ENCODE data around the gene DDX52. TPM values are rescaled to one million over a fixed set of nuclear protein-coding genes. Genes with fewer than 3 reads are reported as not detected.
"Not testable (repeated sequence)": the region's sequence is repeated elsewhere in the genome, so short reads cannot be mapped to it uniquely, and the experiment has no call there.

DDX52 gene
- 77.2 and 79.4 TPM in 2 replicates for total RNA-seq
- long read RNA-seq, full-length matches to known transcripts = 156 of 455 reads
- long read RNA-seq, partial matches to known transcripts = 239 of 455 reads
- long read RNA-seq, other reads (novel, unspliced or antisense) = 60 of 455 reads

GRCh38 chr17:37643118-37643766 is at the start of gene DDX52:
Gene DDX52 (minus strand): TSS chr17:37643446. CDS start chr17:37643420, 26 bp downstream.
- DNase-seq (ENCODE audit: low spot score, unreplicated experiment) = peak; percentile 76
- H3K4me3 Mint-ChIP-seq (ENCODE audit: low read depth) = peak within 1 kb of the TSS; percentile 90
- peaks cover 23% of the 10 kb centered on the region for H3K4me1 Mint-ChIP-seq (ENCODE audit: low read depth)
- H3K9me3 Mint-ChIP-seq (ENCODE audit: low read depth) = no peaks in the 10 kb centered on the region
- peaks cover 3% of the 10 kb centered on the region for H3K27me3 Mint-ChIP-seq
- peak within 1 kb of the TSS; percentile 94 for H3K27ac Mint-ChIP-seq
- H3K36me3 Mint-ChIP-seq (ENCODE audit: insufficient read depth) = peaks cover 15% of the 10 kb centered on the region
- TF ChIP-seq, protein P1, sequence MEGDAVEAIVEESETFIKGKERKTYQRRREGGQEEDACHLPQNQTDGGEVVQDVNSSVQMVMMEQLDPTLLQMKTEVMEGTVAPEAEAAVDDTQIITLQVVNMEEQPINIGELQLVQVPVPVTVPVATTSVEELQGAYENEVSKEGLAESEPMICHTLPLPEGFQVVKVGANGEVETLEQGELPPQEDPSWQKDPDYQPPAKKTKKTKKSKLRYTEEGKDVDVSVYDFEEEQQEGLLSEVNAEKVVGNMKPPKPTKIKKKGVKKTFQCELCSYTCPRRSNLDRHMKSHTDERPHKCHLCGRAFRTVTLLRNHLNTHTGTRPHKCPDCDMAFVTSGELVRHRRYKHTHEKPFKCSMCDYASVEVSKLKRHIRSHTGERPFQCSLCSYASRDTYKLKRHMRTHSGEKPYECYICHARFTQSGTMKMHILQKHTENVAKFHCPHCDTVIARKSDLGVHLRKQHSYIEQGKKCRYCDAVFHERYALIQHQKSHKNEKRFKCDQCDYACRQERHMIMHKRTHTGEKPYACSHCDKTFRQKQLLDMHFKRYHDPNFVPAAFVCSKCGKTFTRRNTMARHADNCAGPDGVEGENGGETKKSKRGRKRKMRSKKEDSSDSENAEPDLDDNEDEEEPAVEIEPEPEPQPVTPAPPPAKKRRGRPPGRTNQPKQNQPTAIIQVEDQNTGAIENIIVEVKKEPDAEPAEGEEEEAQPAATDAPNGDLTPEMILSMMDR (IDR thresholded peaks at IDR 0.05; ENCODE audit: unreplicated experiment) = no peak

- TF ChIP-seq, protein P1 (IDR thresholded peaks at IDR 0.05; ENCODE audit: unreplicated experiment) = no peak
- Mint-ChIP-seq H3K36me3 (ENCODE audit: insufficient read depth) (peaks cover 51% of the 10 kb centered on the region), H3K27me3 (no peaks in the 10 kb centered on the region), H3K27ac (peak overlapping the region; percentile 25), H3K4me3 (ENCODE audit: low read depth) (no peak overlapping the region), H3K9me3 (ENCODE audit: low read depth) (peaks cover 3% of the 10 kb centered on the region), H3K4me1 (ENCODE audit: low read depth) (peaks cover 47% of the 10 kb centered on the region)
- no peak for DNase-seq (ENCODE audit: low spot score, unreplicated experiment)
Observed at GRCh38 chr17:37691807-37692206, 48.6 kb upstream of the DDX52 start.

DNA sequence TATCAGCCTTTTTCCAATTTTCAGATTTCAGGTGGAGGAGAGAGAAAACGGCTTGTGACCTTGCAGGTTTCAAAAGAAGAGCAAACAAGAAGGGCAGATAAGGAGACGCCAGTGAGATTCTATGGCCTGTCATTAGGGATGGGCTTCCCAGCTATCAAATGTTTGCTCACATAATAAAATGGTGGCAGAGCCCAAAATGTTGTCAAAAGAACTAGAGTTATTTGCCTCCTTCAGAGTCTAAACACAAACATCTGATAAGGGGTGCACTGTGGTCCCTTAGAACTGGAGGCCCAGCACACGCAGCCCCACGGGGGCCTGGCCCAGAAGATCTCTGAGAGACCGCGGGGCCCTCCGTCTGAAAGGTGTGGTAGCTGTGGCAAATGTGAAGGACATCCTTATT is 46.1 kb upstream of the DDX52 start:
- Mint-ChIP-seq H3K27ac (peak overlapping the region; percentile 50), H3K4me1 (ENCODE audit: low read depth) (peaks cover 54% of the 10 kb centered on the region), H3K36me3 (ENCODE audit: insufficient read depth) (peaks cover 44% of the 10 kb centered on the region), H3K4me3 (ENCODE audit: low read depth) (no peak overlapping the region), H3K27me3 (no peaks in the 10 kb centered on the region), H3K9me3 (ENCODE audit: low read depth) (no peaks in the 10 kb centered on the region)
- DNase-seq (ENCODE audit: low spot score, unreplicated experiment) = no peak
- TF ChIP-seq, protein P1 (IDR thresholded peaks at IDR 0.05; ENCODE audit: unreplicated experiment) = no peak

GRCh38 chr17:37683454-37683984 is 40.3 kb upstream of the DDX52 start:
- peaks cover 32% of the 10 kb centered on the region for H3K4me1 Mint-ChIP-seq (ENCODE audit: low read depth)
- H3K27ac Mint-ChIP-seq = peak overlapping the region; percentile 71
- H3K36me3 Mint-ChIP-seq (ENCODE audit: insufficient read depth) = peaks cover 18% of the 10 kb centered on the region
- no peaks in the 10 kb centered on the region for H3K27me3 Mint-ChIP-seq
- no peak overlapping the region for H3K4me3 Mint-ChIP-seq (ENCODE audit: low read depth)
- no peak for DNase-seq (ENCODE audit: low spot score, unreplicated experiment)
- peaks cover 2% of the 10 kb centered on the region for H3K9me3 Mint-ChIP-seq (ENCODE audit: low read depth)
- TF ChIP-seq, protein P1 (IDR thresholded peaks at IDR 0.05; ENCODE audit: unreplicated experiment) = no peak

DNA sequence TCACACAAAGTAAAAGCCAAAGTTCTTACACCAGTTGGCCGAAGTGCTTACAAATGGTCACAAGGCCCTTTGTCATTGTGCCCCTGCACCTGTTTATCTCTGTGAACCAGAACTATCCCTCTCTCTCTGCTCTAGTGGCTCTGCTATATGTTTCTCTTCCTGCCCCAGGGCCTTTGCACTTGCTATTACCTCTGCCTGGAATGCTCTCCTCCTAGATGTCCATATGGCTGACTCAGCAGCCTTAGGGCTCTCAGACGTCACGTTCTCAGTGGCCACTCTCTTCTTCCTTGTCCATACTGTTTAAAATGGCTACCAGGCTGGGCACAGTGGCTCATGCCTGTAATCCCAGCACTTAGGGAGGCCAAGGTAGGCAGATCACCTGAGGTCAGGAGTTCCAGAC is 38.8 kb upstream of the DDX52 start:
- no peak for DNase-seq (ENCODE audit: low spot score, unreplicated experiment)
- no peak overlapping the region for H3K4me3 Mint-ChIP-seq (ENCODE audit: low read depth)
- peak overlapping the region; percentile 11 for H3K27ac Mint-ChIP-seq
- peaks cover 5% of the 10 kb centered on the region for H3K9me3 Mint-ChIP-seq (ENCODE audit: low read depth)
- peaks cover 17% of the 10 kb centered on the region for H3K36me3 Mint-ChIP-seq (ENCODE audit: insufficient read depth)
- H3K27me3 Mint-ChIP-seq = no peaks in the 10 kb centered on the region
- H3K4me1 Mint-ChIP-seq (ENCODE audit: low read depth) = peaks cover 46% of the 10 kb centered on the region
- TF ChIP-seq, protein P1 (IDR thresholded peaks at IDR 0.05; ENCODE audit: unreplicated experiment) = no peak

DNA sequence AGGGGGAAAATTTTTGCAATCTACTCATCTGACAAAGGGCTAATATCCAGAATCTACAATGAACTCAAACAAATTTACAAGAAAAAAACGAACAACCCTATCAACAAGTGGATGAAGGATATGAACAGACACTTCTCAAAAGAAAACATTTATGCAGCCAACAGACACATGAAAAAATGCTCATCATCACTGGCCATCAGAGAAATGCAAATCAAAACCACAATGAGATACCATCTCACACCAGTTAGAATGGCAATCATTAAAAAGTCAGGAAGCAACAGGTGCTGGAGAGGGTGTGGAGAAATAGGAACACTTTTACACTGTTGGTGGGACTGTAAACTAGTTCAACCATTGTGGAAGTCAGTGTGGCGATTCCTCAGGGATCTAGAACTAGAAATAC is 36.7 kb upstream of the DDX52 start:
- not testable (repeated sequence) for H3K9me3 Mint-ChIP-seq (ENCODE audit: low read depth); H3K27ac Mint-ChIP-seq; H3K27me3 Mint-ChIP-seq; H3K36me3 Mint-ChIP-seq (ENCODE audit: insufficient read depth); DNase-seq (ENCODE audit: low spot score, unreplicated experiment); H3K4me3 Mint-ChIP-seq (ENCODE audit: low read depth)
- H3K4me1 Mint-ChIP-seq (ENCODE audit: low read depth) = peaks cover 53% of the 10 kb centered on the region
